ENCODE results near the gene EFCAB8.

The EFCAB8 gene

GRCh38 chr20:32858701-32859372 is at the start of gene EFCAB8:
Gene EFCAB8 (plus strand): TSS chr20:32858923. CDS start chr20:32863793, 4,870 bp downstream.
- Histone ChIP-seq H2AFZ (ENCODE audit: low read length, unreplicated experiment) (no peak within 1 kb of the TSS), H3K4me3 (ENCODE audit: low read depth, low read length) (no peak within 1 kb of the TSS), H3K27me3 (ENCODE audit: insufficient read depth, low read length) (no peaks in the 10 kb centered on the region), H3K36me3 (ENCODE audit: insufficient read depth, low read length) (no peaks in the 10 kb centered on the region), H3K79me2 (ENCODE audit: control insufficient read depth, insufficient read depth, low read length, unreplicated experiment) (no peaks in the 10 kb centered on the region), H3K4me1 (ENCODE audit: control insufficient read depth, insufficient read depth, low read length, unreplicated experiment) (no peaks in the 10 kb centered on the region), H3K27ac (ENCODE audit: low read depth, low read length) (no peak within 1 kb of the TSS)

GRCh38 chr20:32809907-32810306 is 48.8 kb upstream of the EFCAB8 start:
- no peaks in the 10 kb centered on the region for H3K36me3 ChIP-seq (ENCODE audit: insufficient read depth, low read length)
- H3K27me3 ChIP-seq (ENCODE audit: insufficient read depth, low read length), result no peaks in the 10 kb centered on the region
- H3K4me3 ChIP-seq (ENCODE audit: low read depth, low read length), result no peak overlapping the region
- H3K79me2 ChIP-seq (ENCODE audit: control insufficient read depth, insufficient read depth, low read length, unreplicated experiment), result no peaks in the 10 kb centered on the region
- H3K4me1 ChIP-seq (ENCODE audit: control insufficient read depth, insufficient read depth, low read length, unreplicated experiment), result no peaks in the 10 kb centered on the region
- H2AFZ ChIP-seq (ENCODE audit: low read length, unreplicated experiment), result no peak overlapping the region
- no peak overlapping the region for H3K27ac ChIP-seq (ENCODE audit: low read depth, low read length)

GRCh38 chr20:32810941-32811340 is 47.8 kb upstream of the EFCAB8 start:
- no peak overlapping the region for H3K27ac ChIP-seq (ENCODE audit: low read depth, low read length)
- no peaks in the 10 kb centered on the region for H3K36me3 ChIP-seq (ENCODE audit: insufficient read depth, low read length)
- H3K4me3 ChIP-seq (ENCODE audit: low read depth, low read length), result no peak overlapping the region
- H3K27me3 ChIP-seq (ENCODE audit: insufficient read depth, low read length), result no peaks in the 10 kb centered on the region
- H3K79me2 ChIP-seq (ENCODE audit: control insufficient read depth, insufficient read depth, low read length, unreplicated experiment), result no peaks in the 10 kb centered on the region
- no peaks in the 10 kb centered on the region for H3K4me1 ChIP-seq (ENCODE audit: control insufficient read depth, insufficient read depth, low read length, unreplicated experiment)
- no peak overlapping the region for H2AFZ ChIP-seq (ENCODE audit: low read length, unreplicated experiment)

- H3K27me3 ChIP-seq (ENCODE audit: insufficient read depth, low read length), result no peaks in the 10 kb centered on the region
Observed at GRCh38 chr20:32811886-32812285, 46.8 kb upstream of the EFCAB8 start.

GRCh38 chr20:32819992-32820697 is 38.6 kb upstream of the EFCAB8 start:
- Histone ChIP-seq H3K4me3 (ENCODE audit: low read depth, low read length) (peak overlapping the region; percentile 92), H2AFZ (ENCODE audit: low read length, unreplicated experiment) (peak overlapping the region; percentile 39), H3K27ac (ENCODE audit: low read depth, low read length) (peak overlapping the region; percentile 68; the same call in 1 of the 2 replicates), H3K36me3 (ENCODE audit: insufficient read depth, low read length) (no peaks in the 10 kb centered on the region), H3K79me2 (ENCODE audit: control insufficient read depth, insufficient read depth, low read length, unreplicated experiment) (peaks cover 51% of the 10 kb centered on the region), H3K27me3 (ENCODE audit: insufficient read depth, low read length) (no peaks in the 10 kb centered on the region), H3K4me1 (ENCODE audit: control insufficient read depth, insufficient read depth, low read length, unreplicated experiment) (peaks cover 38% of the 10 kb centered on the region)

More at GRCh38 chr20:32811886-32812285, 46.8 kb upstream of the EFCAB8 start:
- no peak overlapping the region for H2AFZ ChIP-seq (ENCODE audit: low read length, unreplicated experiment)
- H3K4me1 ChIP-seq (ENCODE audit: control insufficient read depth, insufficient read depth, low read length, unreplicated experiment), result no peaks in the 10 kb centered on the region
- H3K4me3 ChIP-seq (ENCODE audit: low read depth, low read length), result no peak overlapping the region
- H3K79me2 ChIP-seq (ENCODE audit: control insufficient read depth, insufficient read depth, low read length, unreplicated experiment), result no peaks in the 10 kb centered on the region
- H3K36me3 ChIP-seq (ENCODE audit: insufficient read depth, low read length), result no peaks in the 10 kb centered on the region
- H3K27ac ChIP-seq (ENCODE audit: low read depth, low read length), result no peak overlapping the region

GRCh38 chr20:32820698-32821377 is 37.9 kb upstream of the EFCAB8 start:
- H3K4me1 ChIP-seq (ENCODE audit: control insufficient read depth, insufficient read depth, low read length, unreplicated experiment), result peaks cover 38% of the 10 kb centered on the region
- no peak overlapping the region for H2AFZ ChIP-seq (ENCODE audit: low read length, unreplicated experiment)
- peak overlapping the region; percentile 68; the same call in 1 of the 2 replicates for H3K27ac ChIP-seq (ENCODE audit: low read depth, low read length)

GRCh38 chr20:32822225-32822624 is 36.5 kb upstream of the EFCAB8 start:
- no peaks in the 10 kb centered on the region for H3K27me3 ChIP-seq (ENCODE audit: insufficient read depth, low read length)
- H2AFZ ChIP-seq (ENCODE audit: low read length, unreplicated experiment), result no peak overlapping the region
- peak overlapping the region; percentile 23 for H3K27ac ChIP-seq (ENCODE audit: low read depth, low read length)
- H3K36me3 ChIP-seq (ENCODE audit: insufficient read depth, low read length), result no peaks in the 10 kb centered on the region
- peak overlapping the region; percentile 92; the same call in 1 of the 2 replicates for H3K4me3 ChIP-seq (ENCODE audit: low read depth, low read length)
- H3K79me2 ChIP-seq (ENCODE audit: control insufficient read depth, insufficient read depth, low read length, unreplicated experiment), result peaks cover 65% of the 10 kb centered on the region
- H3K4me1 ChIP-seq (ENCODE audit: control insufficient read depth, insufficient read depth, low read length, unreplicated experiment), result peaks cover 38% of the 10 kb centered on the region

More at GRCh38 chr20:32820698-32821377, 37.9 kb upstream of the EFCAB8 start:
- Histone ChIP-seq H3K4me3 (ENCODE audit: low read depth, low read length) (peak overlapping the region; percentile 92), H3K27me3 (ENCODE audit: insufficient read depth, low read length) (no peaks in the 10 kb centered on the region), H3K79me2 (ENCODE audit: control insufficient read depth, insufficient read depth, low read length, unreplicated experiment) (peaks cover 56% of the 10 kb centered on the region), H3K36me3 (ENCODE audit: insufficient read depth, low read length) (no peaks in the 10 kb centered on the region)

- H3K27me3 ChIP-seq (ENCODE audit: insufficient read depth, low read length), result no peaks in the 10 kb centered on the region
- peaks cover 70% of the 10 kb centered on the region for H3K79me2 ChIP-seq (ENCODE audit: control insufficient read depth, insufficient read depth, low read length, unreplicated experiment)
- H3K4me3 ChIP-seq (ENCODE audit: low read depth, low read length), result peak overlapping the region; percentile 16
- peaks cover 43% of the 10 kb centered on the region for H3K4me1 ChIP-seq (ENCODE audit: control insufficient read depth, insufficient read depth, low read length, unreplicated experiment)
- no peak overlapping the region for H2AFZ ChIP-seq (ENCODE audit: low read length, unreplicated experiment)
- peak overlapping the region; percentile 60 for H3K27ac ChIP-seq (ENCODE audit: low read depth, low read length)
- no peaks in the 10 kb centered on the region for H3K36me3 ChIP-seq (ENCODE audit: insufficient read depth, low read length)
Observed at GRCh38 chr20:32823078-32823477, 35.6 kb upstream of the EFCAB8 start.

GRCh38 chr20:32823737-32824588 is 34.8 kb upstream of the EFCAB8 start:
- H3K36me3 ChIP-seq (ENCODE audit: insufficient read depth, low read length), result no peaks in the 10 kb centered on the region
- H3K4me1 ChIP-seq (ENCODE audit: control insufficient read depth, insufficient read depth, low read length, unreplicated experiment), result peaks cover 48% of the 10 kb centered on the region
- no peaks in the 10 kb centered on the region for H3K27me3 ChIP-seq (ENCODE audit: insufficient read depth, low read length)
- peak overlapping the region; percentile 1; the same call in 1 of the 2 replicates for H3K4me3 ChIP-seq (ENCODE audit: low read depth, low read length)
- peaks cover 79% of the 10 kb centered on the region for H3K79me2 ChIP-seq (ENCODE audit: control insufficient read depth, insufficient read depth, low read length, unreplicated experiment)
- H3K27ac ChIP-seq (ENCODE audit: low read depth, low read length), result peak overlapping the region; percentile 60
- no peak overlapping the region for H2AFZ ChIP-seq (ENCODE audit: low read length, unreplicated experiment)

Measured in ACC112 (cell line).